A549 (cell line): ENCODE results near the gene SBNO2. TPM values are rescaled to one million over a fixed set of nuclear protein-coding genes. Genes with fewer than 3 reads are reported as not detected.

Experiments used
- ATAC-seq, 2 experiments: fragments of 200-7000 bp in 1 of 2; fragments of >200 bp in 1 of 2; cut with Nextera tagmentation in 1 of 2; cut with Tn5 transposase in 1 of 2; 3 replicates each; pipeline versions ENCODE4 v1.8.0 to v1.9.1; 2018 to 2020; ENCODE audit warnings: mild to moderate bottlenecking in 1 of 2, moderate library complexity in 1 of 2
- CTCF ChIA-PET: fragments of 300-600 bp; sonication (Branson Sonifier 250); formaldehyde crosslinking; extraction: SDS; loops from one replicate; lab custom pipeline; 2021; ENCODE audit warnings: antibody characterized with exemption, inconsistent platforms; lab: Yijun Ruan, JAX
- POLR2A ChIA-PET: fragments of 350-600 bp; formaldehyde crosslinking; extraction: SDS; loops from one replicate; lab custom pipeline; 2021; ENCODE audit warnings: antibody characterized with exemption, inconsistent platforms; lab: Yijun Ruan, JAX
- DNase-seq, 2 experiments: peaks; one replicate each; pipeline versions ENCODE4 v3.0.0 to v3.0.0-alpha.2; 2011 to 2016; ENCODE audit warnings: low read depth in 1 of 2, low spot score in 1 of 2
- FAIRE-seq: peaks from 2 replicates; lab custom pipeline; 2011; peaks lifted over from hg19 to GRCh38; lab: Jason Lieb, UNC
- H3K27ac ChIP-seq, 2 experiments: fragments of >200 bp; sonication (Bioruptor Twin); formaldehyde crosslinking; 3 replicates each; pipeline ENCODE4 v1.5.1; 2016 to 2017
- H3K4me1 ChIP-seq: fragments of >200 bp; sonication (Bioruptor Twin); formaldehyde crosslinking; 3 replicates; pipeline ENCODE4 v1.6.1; 2016
- H3K4me2 ChIP-seq: fragments of >200 bp; sonication (Bioruptor Twin); formaldehyde crosslinking; 3 replicates; pipeline ENCODE4 v1.6.1; 2016
- H3K4me3 ChIP-seq: fragments of >200 bp; sonication (Bioruptor Twin); formaldehyde crosslinking; 3 replicates; pipeline ENCODE4 v1.5.1; 2016
- H3K9me3 ChIP-seq: fragments of >200 bp; sonication (Bioruptor Twin); formaldehyde crosslinking; 3 replicates; pipeline ENCODE4 v1.6.1; 2016
- CTCF ChIP-seq: fragments of >200 bp; sonication (Bioruptor Twin); formaldehyde crosslinking; IDR thresholded peaks from 3 replicates; pipeline ENCODE4 v1.5.1; 2016
- EHF ChIP-seq: fragments of 250-450 bp; sonication (Bioruptor Pico); IDR thresholded peaks from 2 replicates; pipeline ENCODE4 v1.5.0; 2020; ENCODE audit warnings: mild to moderate bottlenecking
- ELK1 ChIP-seq: fragments of 150-350 bp; IDR thresholded peaks from 2 replicates; pipeline ENCODE4 v1.6.1; 2014; ENCODE audit warnings: low read depth, mild to moderate bottlenecking, low read length
- FOSL2 ChIP-seq, 2 experiments: fragments of 450-650 bp in 1 of 2; fragments of >200 bp in 1 of 2; sonication (Bioruptor Twin) in 1 of 2; formaldehyde crosslinking; IDR thresholded peaks; 2 replicates each; pipeline versions ENCODE4 v1.5.0 to v1.6.1; 2016 to 2020; ENCODE audit warnings: mild to moderate bottlenecking in 1 of 2, moderate library complexity in 1 of 2
- FOXS1 ChIP-seq: fragments of 250-450 bp; sonication (Bioruptor Pico); IDR thresholded peaks from 2 replicates; pipeline ENCODE4 v1.5.0; 2020; ENCODE audit warnings: mild to moderate bottlenecking, moderate library complexity
- GATA3 ChIP-seq: IDR thresholded peaks from 2 replicates; pipeline ENCODE4 v1.6.1; 2012; ENCODE audit warnings: borderline replicate concordance
- JUN ChIP-seq, 2 experiments: fragments of >200 bp; sonication (Bioruptor Twin); formaldehyde crosslinking; IDR thresholded peaks; 2 replicates in 1 of 2; 3 replicates in 1 of 2; pipeline ENCODE4 v1.6.1; 2016 to 2017
- KDM1A ChIP-seq: fragments of 200-600 bp; sonication (generic); IDR thresholded peaks from 2 replicates; pipeline ENCODE4 v1.6.1; 2016; ENCODE audit warnings: low read depth, mild to moderate bottlenecking
- MAX ChIP-seq: IDR thresholded peaks from 2 replicates; pipeline ENCODE4 v1.6.1; 2012
- MAZ ChIP-seq: fragments of 150-350 bp; IDR thresholded peaks from 2 replicates; pipeline ENCODE4 v1.6.1; 2014; ENCODE audit warnings: antibody characterized with exemption, low read depth, low read length, borderline replicate concordance
- RNF2 ChIP-seq: fragments of 200-600 bp; sonication (generic); IDR thresholded peaks from 2 replicates; pipeline ENCODE4 v1.6.1; 2016; ENCODE audit warnings: low read depth, mild to moderate bottlenecking, antibody characterized with exemption, moderate library complexity, borderline replicate concordance
- SREBF2 ChIP-seq: fragments of 450-650 bp; IDR thresholded peaks from 2 replicates; pipeline ENCODE4 v1.6.1; 2014; ENCODE audit warnings: mild to moderate bottlenecking, moderate library complexity
- ZFP36 ChIP-seq: fragments of 450-650 bp; IDR thresholded peaks from 2 replicates; pipeline ENCODE4 v1.6.1; 2014; ENCODE audit warnings: borderline replicate concordance; ENCODE audit not compliant: partially characterized antibody
- ZSCAN20 ChIP-seq: fragments of 250-450 bp; sonication (Bioruptor Pico); IDR thresholded peaks from 2 replicates; pipeline ENCODE4 v1.8.0; 2022; ENCODE audit warnings: mild to moderate bottlenecking, moderate library complexity
- WGBS: methylation state at CpG from one replicate; pipeline ENCODE4 v1.1.6; 2017; ENCODE audit errors: missing lambda C conversion rate; 5-methylcytosine and 5-hydroxymethylcytosine counted together
- polyA plus RNA-seq, 4 experiments: library from polyadenylated mRNA; depleted of rRNA in 3 of 4; stranded (reverse); fragments of >200 nt; fragmentation: RNase III in 1 of 4; extraction: RNeasy Plus Mini Kit Qiagen cat#74134 plus additional on column Dnase treatment in 1 of 4; gene quantifications; 2 replicates in 3 of 4; 3 replicates in 1 of 4; pipeline ENCODE4 v1.2.3, GENCODE V29; 2011 to 2017
- TF ChIP-seq, protein P1 (sequence below): fragments of 250-450 bp; sonication (Bioruptor Pico); IDR thresholded peaks from 2 replicates; pipeline ENCODE4 v1.5.0; 2020; ENCODE audit warnings: low read depth, mild to moderate bottlenecking, moderate library complexity
- TF ChIP-seq, protein P2 (sequence below): IDR thresholded peaks from 2 replicates; pipeline ENCODE4 v1.6.1; 2012

SBNO2 gene
- polyA plus RNA-seq, 2 of the 4 experiments (the other 2 are of a cell fraction), result 6.8 to 27.0 TPM

- DNase-seq (no peak), ATAC-seq (no peak), FAIRE-seq (no peak)
- WGBS, result 93% methylated on average over 6 of the region's 38 CpGs
- Histone ChIP-seq H3K4me2 (no peak overlapping the region), H3K27ac (no peak overlapping the region), H3K4me3 (no peak overlapping the region), H3K9me3 (no peaks in the 10 kb centered on the region), H3K4me1 (peaks cover 12% of the 10 kb centered on the region)
- ChIA-PET CTCF (interaction anchor here (1.5 to 1.9 kb wide), 3 partner anchors 26 to 103 kb away, joined by 4 to 8 read pairs (median 5); no protein-coding TSS in a partner anchor), POLR2A (no interaction called here)
- TF ChIP-seq, protein P1, sequence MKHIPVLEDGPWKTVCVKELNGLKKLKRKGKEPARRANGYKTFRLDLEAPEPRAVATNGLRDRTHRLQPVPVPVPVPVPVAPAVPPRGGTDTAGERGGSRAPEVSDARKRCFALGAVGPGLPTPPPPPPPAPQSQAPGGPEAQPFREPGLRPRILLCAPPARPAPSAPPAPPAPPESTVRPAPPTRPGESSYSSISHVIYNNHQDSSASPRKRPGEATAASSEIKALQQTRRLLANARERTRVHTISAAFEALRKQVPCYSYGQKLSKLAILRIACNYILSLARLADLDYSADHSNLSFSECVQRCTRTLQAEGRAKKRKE (CRISPR knock-in tag), result no peak
- TF ChIP-seq, protein P2, sequence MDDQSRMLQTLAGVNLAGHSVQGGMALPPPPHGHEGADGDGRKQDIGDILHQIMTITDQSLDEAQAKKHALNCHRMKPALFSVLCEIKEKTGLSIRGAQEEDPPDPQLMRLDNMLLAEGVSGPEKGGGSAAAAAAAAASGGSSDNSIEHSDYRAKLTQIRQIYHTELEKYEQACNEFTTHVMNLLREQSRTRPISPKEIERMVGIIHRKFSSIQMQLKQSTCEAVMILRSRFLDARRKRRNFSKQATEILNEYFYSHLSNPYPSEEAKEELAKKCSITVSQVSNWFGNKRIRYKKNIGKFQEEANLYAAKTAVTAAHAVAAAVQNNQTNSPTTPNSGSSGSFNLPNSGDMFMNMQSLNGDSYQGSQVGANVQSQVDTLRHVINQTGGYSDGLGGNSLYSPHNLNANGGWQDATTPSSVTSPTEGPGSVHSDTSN, result no peak
- no peak for TF ChIP-seq CTCF
- TF ChIP-seq RNF2, result no peak
- no peak for TF ChIP-seq KDM1A
- TF ChIP-seq FOSL2 (IDR thresholded peaks at IDR 0.05), result no peak
- no peak for TF ChIP-seq FOSL2 (CRISPR knock-in tag; IDR thresholded peaks at IDR 0.05)
- TF ChIP-seq MAZ, result no peak
- no peak for TF ChIP-seq MAX
- no peak for TF ChIP-seq GATA3
These were observed 83.1 kb downstream of the SBNO2 start for GRCh38 chr19:1090731-1091543.

- ATAC-seq, result no peak
- H3K9me3 ChIP-seq, result no peaks in the 10 kb centered on the region
- H3K4me2 ChIP-seq, result no peak overlapping the region
- H3K27ac ChIP-seq, result no peak overlapping the region
- peaks cover 6% of the 10 kb centered on the region; the same call in 1 of the 3 replicates for H3K4me1 ChIP-seq
- POLR2A ChIA-PET, result no interaction called here
- FAIRE-seq, result no peak
- DNase-seq, result no peak
- no peak for TF ChIP-seq SREBF2
- no peak for TF ChIP-seq ELK1
- no peak for TF ChIP-seq EHF (CRISPR knock-in tag)
- TF ChIP-seq ZSCAN20 (CRISPR knock-in tag), result no peak
- no peak for TF ChIP-seq ZFP36
- no peak for TF ChIP-seq JUN (IDR thresholded peaks at IDR 0.05)
- TF ChIP-seq FOXS1 (CRISPR knock-in tag), result no peak
- no peak for TF ChIP-seq CTCF
- TF ChIP-seq, all 56 proteins: peak for 0
- WGBS, result 90% methylated on average over 10 of the region's 22 CpGs
- no peak overlapping the region for H3K4me3 ChIP-seq
- CTCF ChIA-PET, result interaction anchor here (1.3 to 1.9 kb wide), 4 partner anchors 11 to 104 kb away, joined by 3 to 8 read pairs (median 4); no protein-coding TSS in a partner anchor
These were observed 84.2 kb downstream of the SBNO2 start for GRCh38 chr19:1089891-1090290.
